HEK293 (cell line): ENCODE results near the gene SLC6A6.

ENCODE experiments used
- BCL11A ChIP-seq: fragments of 450-650 bp; formaldehyde crosslinking; IDR thresholded peaks from 2 replicates; pipeline ENCODE4 v1.5.1; 2016; ENCODE audit warnings: low read depth, missing biosample characterization, missing genetic modification characterization
- GLI4 ChIP-seq: fragments of 450-650 bp; formaldehyde crosslinking; IDR thresholded peaks from 2 replicates; pipeline ENCODE4 v1.5.1; 2016; ENCODE audit warnings: missing biosample characterization, missing genetic modification characterization
- KLF10 ChIP-seq: fragments of 450-650 bp; IDR thresholded peaks from 2 replicates; pipeline ENCODE4 v1.5.1; 2018; ENCODE audit warnings: missing biosample characterization, mild to moderate bottlenecking, missing genetic modification characterization
- KLF7 ChIP-seq: fragments of 450-650 bp; formaldehyde crosslinking; IDR thresholded peaks from 2 replicates; pipeline ENCODE4 v1.5.1; 2016; ENCODE audit warnings: missing biosample characterization, missing genetic modification characterization, borderline replicate concordance
- KLF9 ChIP-seq: fragments of 450-650 bp; formaldehyde crosslinking; IDR thresholded peaks from 2 replicates; pipeline ENCODE4 v1.5.1; 2016; ENCODE audit warnings: missing biosample characterization, missing genetic modification characterization, low read depth
- MEIS1 ChIP-seq: sonication (generic); formaldehyde crosslinking; IDR thresholded peaks from 2 replicates; pipeline ENCODE4 v1.8.1; 2022; ENCODE audit warnings: missing genetic modification reagents, mild to moderate bottlenecking, borderline replicate concordance
- OVOL3 ChIP-seq: fragments of 450-650 bp; formaldehyde crosslinking; IDR thresholded peaks from 2 replicates; pipeline ENCODE4 v1.5.1; 2016; ENCODE audit warnings: missing biosample characterization, missing genetic modification characterization
- SP3 ChIP-seq: fragments of 450-650 bp; formaldehyde crosslinking; IDR thresholded peaks from 2 replicates; pipeline ENCODE4 v1.5.1; 2016; ENCODE audit warnings: missing biosample characterization, missing genetic modification characterization
- ZBTB8A ChIP-seq: fragments of 450-650 bp; formaldehyde crosslinking; IDR thresholded peaks from 2 replicates; pipeline ENCODE4 v1.5.1; 2016; ENCODE audit warnings: missing biosample characterization, missing genetic modification characterization
- ZFP69B ChIP-seq: fragments of 450-650 bp; formaldehyde crosslinking; IDR thresholded peaks from 2 replicates; pipeline ENCODE4 v1.5.1; 2016; ENCODE audit warnings: missing biosample characterization, missing genetic modification characterization
- ZIC2 ChIP-seq: fragments of 450-650 bp; formaldehyde crosslinking; IDR thresholded peaks from 2 replicates; pipeline ENCODE4 v1.5.1; 2016; ENCODE audit warnings: missing biosample characterization, missing genetic modification characterization
- ZNF157 ChIP-seq: fragments of 450-650 bp; formaldehyde crosslinking; IDR thresholded peaks from 2 replicates; pipeline ENCODE4 v1.5.1; 2016; ENCODE audit warnings: missing biosample characterization, missing genetic modification characterization
- ZNF174 ChIP-seq: fragments of 450-650 bp; formaldehyde crosslinking; IDR thresholded peaks from 2 replicates; pipeline ENCODE4 v1.5.0; 2017; ENCODE audit warnings: missing biosample characterization, mild to moderate bottlenecking, missing genetic modification characterization
- ZNF175 ChIP-seq: fragments of 450-650 bp; formaldehyde crosslinking; IDR thresholded peaks from 2 replicates; pipeline ENCODE4 v1.5.1; 2016; ENCODE audit warnings: missing biosample characterization, missing genetic modification characterization
- ZNF2 ChIP-seq: fragments of 450-650 bp; formaldehyde crosslinking; IDR thresholded peaks from 2 replicates; pipeline ENCODE4 v1.5.1; 2016; ENCODE audit warnings: missing biosample characterization, missing genetic modification characterization
- ZNF214 ChIP-seq: fragments of 450-650 bp; formaldehyde crosslinking; IDR thresholded peaks from 2 replicates; pipeline ENCODE4 v1.5.1; 2017; ENCODE audit warnings: missing biosample characterization, mild to moderate bottlenecking, missing genetic modification characterization, borderline replicate concordance
- ZNF311 ChIP-seq: fragments of 450-650 bp; formaldehyde crosslinking; IDR thresholded peaks from 2 replicates; pipeline ENCODE4 v1.5.1; 2017; ENCODE audit warnings: missing biosample characterization, missing genetic modification characterization, borderline replicate concordance
- ZNF37A ChIP-seq: fragments of 450-650 bp; IDR thresholded peaks from 2 replicates; pipeline ENCODE4 v1.5.1; 2018; ENCODE audit warnings: missing biosample characterization, missing genetic modification characterization
- ZNF391 ChIP-seq: fragments of 450-650 bp; formaldehyde crosslinking; IDR thresholded peaks from 2 replicates; pipeline ENCODE4 v1.5.1; 2016; ENCODE audit warnings: low read depth, missing biosample characterization, missing genetic modification characterization, borderline replicate concordance
- ZNF394 ChIP-seq: fragments of 450-650 bp; formaldehyde crosslinking; IDR thresholded peaks from 2 replicates; pipeline ENCODE4 v1.5.1; 2016; ENCODE audit warnings: missing biosample characterization, missing genetic modification characterization, mild to moderate bottlenecking, moderate library complexity, borderline replicate concordance
- ZNF404 ChIP-seq: fragments of 450-650 bp; formaldehyde crosslinking; IDR thresholded peaks from 2 replicates; pipeline ENCODE4 v1.5.1; 2017; ENCODE audit warnings: missing biosample characterization, missing genetic modification characterization
- ZNF433 ChIP-seq: fragments of 450-650 bp; formaldehyde crosslinking; IDR thresholded peaks from 2 replicates; pipeline ENCODE4 v1.5.1; 2016; ENCODE audit warnings: missing biosample characterization, missing genetic modification characterization, low read depth
- ZNF654 ChIP-seq: fragments of 450-650 bp; formaldehyde crosslinking; IDR thresholded peaks from 2 replicates; pipeline ENCODE4 v1.5.1; 2016; ENCODE audit warnings: low read depth, missing biosample characterization, missing genetic modification characterization
- ZNF76 ChIP-seq: fragments of 450-650 bp; formaldehyde crosslinking; IDR thresholded peaks from 2 replicates; pipeline ENCODE4; 2016; ENCODE audit warnings: low read depth, missing biosample characterization, missing genetic modification characterization, borderline replicate concordance
- ZSCAN23 ChIP-seq: fragments of 450-650 bp; formaldehyde crosslinking; IDR thresholded peaks from 2 replicates; pipeline ENCODE4 v1.5.1; 2016; ENCODE audit warnings: missing biosample characterization, missing genetic modification characterization
- TF ChIP-seq, protein P1 (sequence below): fragments of 450-650 bp; formaldehyde crosslinking; IDR thresholded peaks from 2 replicates; pipeline ENCODE4 v1.5.1; 2016; ENCODE audit warnings: missing biosample characterization, missing genetic modification characterization
- TF ChIP-seq, protein P2 (sequence below): fragments of 450-650 bp; formaldehyde crosslinking; IDR thresholded peaks from 2 replicates; pipeline ENCODE4 v1.5.1; 2016; ENCODE audit warnings: missing biosample characterization, missing genetic modification characterization
- TF ChIP-seq, protein P3 (sequence below): fragments of 450-650 bp; formaldehyde crosslinking; IDR thresholded peaks from 2 replicates; pipeline ENCODE4 v1.5.1; 2016; ENCODE audit warnings: missing biosample characterization, missing genetic modification characterization
- TF ChIP-seq, protein P4 (sequence below): fragments of 450-650 bp; formaldehyde crosslinking; IDR thresholded peaks from 2 replicates; pipeline ENCODE4 v1.5.1; 2017; ENCODE audit warnings: missing biosample characterization, missing genetic modification characterization
- TF ChIP-seq, protein P5 (sequence below): fragments of 450-650 bp; formaldehyde crosslinking; IDR thresholded peaks from 2 replicates; pipeline ENCODE4 v1.5.1; 2016; ENCODE audit warnings: missing biosample characterization, missing genetic modification characterization

The SLC6A6 gene

DNA sequence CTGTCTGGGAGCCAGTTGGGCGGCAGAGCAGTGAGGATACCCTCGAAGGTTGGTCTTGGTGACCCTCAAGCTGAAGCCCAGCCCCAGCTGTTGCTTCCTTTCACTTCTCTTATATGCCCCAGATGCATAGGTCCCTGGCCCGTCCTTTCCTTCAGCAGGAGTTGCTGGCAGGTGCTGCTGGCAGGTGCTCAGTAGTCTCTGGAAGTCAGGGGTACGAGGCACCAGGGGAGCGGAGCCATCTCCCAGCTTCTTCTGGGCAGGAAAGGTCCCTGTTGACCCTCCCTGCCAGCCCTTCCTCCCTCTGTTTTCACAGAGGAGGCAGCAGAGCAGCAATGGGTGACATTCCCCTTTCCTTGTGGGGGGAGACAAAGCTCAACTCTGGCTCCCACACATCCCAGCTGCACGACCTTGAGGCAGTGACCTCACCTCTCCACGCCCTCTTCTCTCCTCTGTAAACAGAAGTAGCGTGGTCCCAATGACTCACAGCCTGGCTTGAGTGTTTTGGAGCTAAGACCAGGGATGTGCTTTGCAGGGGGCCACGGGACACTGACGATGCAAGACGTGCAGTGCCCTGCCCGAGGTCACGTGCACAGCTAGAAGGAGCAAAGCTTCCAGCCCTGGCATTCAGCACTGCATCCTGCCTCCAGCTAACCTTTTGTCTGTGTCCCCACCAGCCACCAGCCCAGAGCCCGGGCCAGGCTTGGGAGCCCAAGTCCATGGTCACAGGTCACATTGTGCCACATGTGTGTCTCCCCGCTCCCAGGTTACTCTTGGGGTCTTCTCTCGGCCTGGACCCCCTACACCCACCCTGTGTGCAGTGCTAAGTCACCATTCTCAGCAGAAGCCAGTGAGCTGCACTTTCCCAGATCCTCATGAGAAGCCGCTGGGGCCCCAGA lies 49.7 kb downstream of the SLC6A6 start (continued):
- TF ChIP-seq, protein P1, sequence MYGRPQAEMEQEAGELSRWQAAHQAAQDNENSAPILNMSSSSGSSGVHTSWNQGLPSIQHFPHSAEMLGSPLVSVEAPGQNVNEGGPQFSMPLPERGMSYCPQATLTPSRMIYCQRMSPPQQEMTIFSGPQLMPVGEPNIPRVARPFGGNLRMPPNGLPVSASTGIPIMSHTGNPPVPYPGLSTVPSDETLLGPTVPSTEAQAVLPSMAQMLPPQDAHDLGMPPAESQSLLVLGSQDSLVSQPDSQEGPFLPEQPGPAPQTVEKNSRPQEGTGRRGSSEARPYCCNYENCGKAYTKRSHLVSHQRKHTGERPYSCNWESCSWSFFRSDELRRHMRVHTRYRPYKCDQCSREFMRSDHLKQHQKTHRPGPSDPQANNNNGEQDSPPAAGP (tag by site-specific recombination): peak; percentile 100
- no peak for TF ChIP-seq GLI4
- TF ChIP-seq ZFP69B (tag by site-specific recombination): peak; percentile 27; the same call in 1 of the 2 replicates
- TF ChIP-seq, protein P2, sequence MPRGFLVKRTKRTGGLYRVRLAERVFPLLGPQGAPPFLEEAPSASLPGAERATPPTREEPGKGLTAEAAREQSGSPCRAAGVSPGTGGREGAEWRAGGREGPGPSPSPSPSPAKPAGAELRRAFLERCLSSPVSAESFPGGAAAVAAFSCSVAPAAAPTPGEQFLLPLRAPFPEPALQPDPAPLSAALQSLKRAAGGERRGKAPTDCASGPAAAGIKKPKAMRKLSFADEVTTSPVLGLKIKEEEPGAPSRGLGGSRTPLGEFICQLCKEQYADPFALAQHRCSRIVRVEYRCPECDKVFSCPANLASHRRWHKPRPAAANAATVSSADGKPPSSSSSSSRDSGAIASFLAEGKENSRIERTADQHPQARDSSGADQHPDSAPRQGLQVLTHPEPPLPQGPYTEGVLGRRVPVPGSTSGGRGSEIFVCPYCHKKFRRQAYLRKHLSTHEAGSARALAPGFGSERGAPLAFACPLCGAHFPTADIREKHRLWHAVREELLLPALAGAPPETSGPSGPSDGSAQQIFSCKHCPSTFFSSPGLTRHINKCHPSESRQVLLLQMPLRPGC (tag by site-specific recombination): peak; percentile 87; the same call in 1 of the 2 replicates
- TF ChIP-seq MEIS1 (CRISPR knock-in tag): no peak
- no peak for TF ChIP-seq ZNF654 (tag by site-specific recombination)
- TF ChIP-seq, protein P3, sequence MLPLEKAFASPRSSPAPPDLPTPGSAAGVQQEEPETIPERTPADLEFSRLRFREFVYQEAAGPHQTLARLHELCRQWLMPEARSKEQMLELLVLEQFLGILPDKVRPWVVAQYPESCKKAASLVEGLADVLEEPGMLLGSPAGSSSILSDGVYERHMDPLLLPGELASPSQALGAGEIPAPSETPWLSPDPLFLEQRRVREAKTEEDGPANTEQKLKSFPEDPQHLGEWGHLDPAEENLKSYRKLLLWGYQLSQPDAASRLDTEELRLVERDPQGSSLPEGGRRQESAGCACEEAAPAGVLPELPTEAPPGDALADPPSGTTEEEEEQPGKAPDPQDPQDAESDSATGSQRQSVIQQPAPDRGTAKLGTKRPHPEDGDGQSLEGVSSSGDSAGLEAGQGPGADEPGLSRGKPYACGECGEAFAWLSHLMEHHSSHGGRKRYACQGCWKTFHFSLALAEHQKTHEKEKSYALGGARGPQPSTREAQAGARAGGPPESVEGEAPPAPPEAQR (tag by site-specific recombination): no peak
- TF ChIP-seq SP3 (tag by site-specific recombination): peak; percentile 54
- peak; percentile 79 for TF ChIP-seq ZNF394 (tag by site-specific recombination)
- no peak for TF ChIP-seq ZNF2 (tag by site-specific recombination)
- TF ChIP-seq, protein P4, sequence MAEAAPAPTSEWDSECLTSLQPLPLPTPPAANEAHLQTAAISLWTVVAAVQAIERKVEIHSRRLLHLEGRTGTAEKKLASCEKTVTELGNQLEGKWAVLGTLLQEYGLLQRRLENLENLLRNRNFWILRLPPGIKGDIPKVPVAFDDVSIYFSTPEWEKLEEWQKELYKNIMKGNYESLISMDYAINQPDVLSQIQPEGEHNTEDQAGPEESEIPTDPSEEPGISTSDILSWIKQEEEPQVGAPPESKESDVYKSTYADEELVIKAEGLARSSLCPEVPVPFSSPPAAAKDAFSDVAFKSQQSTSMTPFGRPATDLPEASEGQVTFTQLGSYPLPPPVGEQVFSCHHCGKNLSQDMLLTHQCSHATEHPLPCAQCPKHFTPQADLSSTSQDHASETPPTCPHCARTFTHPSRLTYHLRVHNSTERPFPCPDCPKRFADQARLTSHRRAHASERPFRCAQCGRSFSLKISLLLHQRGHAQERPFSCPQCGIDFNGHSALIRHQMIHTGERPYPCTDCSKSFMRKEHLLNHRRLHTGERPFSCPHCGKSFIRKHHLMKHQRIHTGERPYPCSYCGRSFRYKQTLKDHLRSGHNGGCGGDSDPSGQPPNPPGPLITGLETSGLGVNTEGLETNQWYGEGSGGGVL (tag by site-specific recombination): peak; percentile 96
- no peak for TF ChIP-seq ZNF174 (tag by site-specific recombination)
- TF ChIP-seq ZNF404 (tag by site-specific recombination): no peak
- no peak for TF ChIP-seq ZNF175
- TF ChIP-seq ZNF391 (tag by site-specific recombination): 0 out of 2 replicates have a peak, but pooled peaks have one; percentile 35
- TF ChIP-seq ZNF433: no peak
- no peak for TF ChIP-seq ZNF37A (tag by site-specific recombination)
- TF ChIP-seq ZBTB8A (tag by site-specific recombination): no peak
- TF ChIP-seq KLF7 (tag by site-specific recombination): no peak
- TF ChIP-seq ZNF157 (tag by site-specific recombination): no peak
- TF ChIP-seq BCL11A (tag by site-specific recombination): peak; percentile 57; the same call in 1 of the 2 replicates
- no peak for TF ChIP-seq ZNF214 (tag by site-specific recombination)
- peak; percentile 85 for TF ChIP-seq ZIC2
- peak; percentile 90 for TF ChIP-seq KLF9 (tag by site-specific recombination)
- no peak; the same call in 1 of the 2 replicates for TF ChIP-seq ZNF76 (tag by site-specific recombination)
- TF ChIP-seq, protein P5, sequence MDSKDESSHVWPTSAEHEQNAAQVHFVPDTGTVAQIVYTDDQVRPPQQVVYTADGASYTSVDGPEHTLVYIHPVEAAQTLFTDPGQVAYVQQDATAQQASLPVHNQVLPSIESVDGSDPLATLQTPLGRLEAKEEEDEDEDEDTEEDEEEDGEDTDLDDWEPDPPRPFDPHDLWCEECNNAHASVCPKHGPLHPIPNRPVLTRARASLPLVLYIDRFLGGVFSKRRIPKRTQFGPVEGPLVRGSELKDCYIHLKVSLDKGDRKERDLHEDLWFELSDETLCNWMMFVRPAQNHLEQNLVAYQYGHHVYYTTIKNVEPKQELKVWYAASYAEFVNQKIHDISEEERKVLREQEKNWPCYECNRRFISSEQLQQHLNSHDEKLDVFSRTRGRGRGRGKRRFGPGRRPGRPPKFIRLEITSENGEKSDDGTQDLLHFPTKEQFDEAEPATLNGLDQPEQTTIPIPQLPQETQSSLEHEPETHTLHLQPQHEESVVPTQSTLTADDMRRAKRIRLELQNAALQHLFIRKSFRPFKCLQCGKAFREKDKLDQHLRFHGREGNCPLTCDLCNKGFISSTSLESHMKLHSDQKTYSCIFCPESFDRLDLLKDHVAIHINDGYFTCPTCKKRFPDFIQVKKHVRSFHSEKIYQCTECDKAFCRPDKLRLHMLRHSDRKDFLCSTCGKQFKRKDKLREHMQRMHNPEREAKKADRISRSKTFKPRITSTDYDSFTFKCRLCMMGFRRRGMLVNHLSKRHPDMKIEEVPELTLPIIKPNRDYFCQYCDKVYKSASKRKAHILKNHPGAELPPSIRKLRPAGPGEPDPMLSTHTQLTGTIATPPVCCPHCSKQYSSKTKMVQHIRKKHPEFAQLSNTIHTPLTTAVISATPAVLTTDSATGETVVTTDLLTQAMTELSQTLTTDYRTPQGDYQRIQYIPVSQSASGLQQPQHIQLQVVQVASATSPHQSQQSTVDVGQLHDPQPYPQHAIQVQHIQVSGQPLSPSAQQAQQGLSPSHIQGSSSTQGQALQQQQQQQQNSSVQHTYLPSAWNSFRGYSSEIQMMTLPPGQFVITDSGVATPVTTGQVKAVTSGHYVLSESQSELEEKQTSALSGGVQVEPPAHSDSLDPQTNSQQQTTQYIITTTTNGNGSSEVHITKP (tag by site-specific recombination): peak; percentile 85
- peak; percentile 61; the same call in 1 of the 2 replicates for TF ChIP-seq ZSCAN23
- TF ChIP-seq KLF10 (tag by site-specific recombination): peak; percentile 77
- TF ChIP-seq OVOL3 (tag by site-specific recombination): no peak
- TF ChIP-seq ZNF311 (tag by site-specific recombination): no peak
